Caco-2 (cell line): ENCODE measurements around the gene ME3. TPM values are rescaled to one million over a fixed set of nuclear protein-coding genes. Genes with fewer than 3 reads are reported as not detected.

Experiments
- BruUV-seq: library from RNA; stranded (reverse); fragments of 400-500 nt; replicated peaks from 2 replicates; lab custom pipeline; 2021; lab: Mats Ljungman, UMichigan
- CTCF ChIA-PET: fragments of 300-600 bp; sonication (Branson Sonifier 250); formaldehyde crosslinking; loops from one replicate; lab custom pipeline; 2022; ENCODE audit warnings: antibody characterized with exemption; lab: Charles Lee
- POLR2A ChIA-PET: fragments of 300-600 bp; sonication (Branson Sonifier 250); formaldehyde crosslinking; loops from one replicate; lab custom pipeline; 2022; ENCODE audit warnings: antibody characterized with exemption; lab: Charles Lee
- DNase-seq, 2 experiments: peaks; one replicate each; pipeline versions ENCODE4 v3.0.0 to v3.0.0-alpha.2; 2020 to 2022
- H3K27me3 ChIP-seq: replicated peaks from 2 replicates; pipeline ENCODE4 v1.6.0; 2011; ENCODE audit warnings: low read length; ENCODE audit not compliant: control insufficient read depth, insufficient read depth
- H3K36me3 ChIP-seq: 2 replicates; pipeline ENCODE4 v1.5.1; 2011; ENCODE audit warnings: low read length; ENCODE audit not compliant: control insufficient read depth, insufficient read depth
- H3K4me1 ChIP-seq: fragments of 250-450 bp; sonication (Bioruptor Pico); 2 replicates; pipeline ENCODE4 v1.5.1; 2020; ENCODE audit warnings: mild to moderate bottlenecking
- H3K4me3 ChIP-seq: 2 replicates; pipeline ENCODE4 v1.5.1; 2011; ENCODE audit warnings: low read depth, mild to moderate bottlenecking, control low read depth, low read length
- H3K9me3 ChIP-seq: fragments of 250-450 bp; sonication (Bioruptor Pico); 2 replicates; pipeline ENCODE4 v1.5.1; 2020; ENCODE audit warnings: mild to moderate bottlenecking, moderate library complexity
- H3K27ac Mint-ChIP-seq: one replicate; pipeline ENCODE4 v1.8.0; 2022; ENCODE audit warnings: mixed read lengths; ENCODE audit not compliant: unreplicated experiment
- H3K27me3 Mint-ChIP-seq: one replicate; pipeline ENCODE4 v1.8.0; 2022; ENCODE audit warnings: mixed read lengths; ENCODE audit not compliant: insufficient read depth, unreplicated experiment
- H3K36me3 Mint-ChIP-seq: one replicate; pipeline ENCODE4 v1.8.0; 2022; ENCODE audit warnings: mild to moderate bottlenecking, mixed read lengths; ENCODE audit not compliant: insufficient read depth, unreplicated experiment
- H3K4me1 Mint-ChIP-seq: one replicate; pipeline ENCODE4 v1.8.0; 2022; ENCODE audit warnings: low read depth, mixed read lengths; ENCODE audit not compliant: unreplicated experiment
- H3K4me3 Mint-ChIP-seq: one replicate; pipeline ENCODE4 v1.8.0; 2022; ENCODE audit warnings: mild to moderate bottlenecking, moderate library complexity, mixed read lengths; ENCODE audit not compliant: unreplicated experiment
- H3K9me3 Mint-ChIP-seq: one replicate; pipeline ENCODE4 v1.8.0; 2022; ENCODE audit warnings: mixed read lengths; ENCODE audit not compliant: unreplicated experiment
- CTCF ChIP-seq, 2 experiments: fragments of 200-600 bp in 1 of 2; IDR thresholded peaks; 1 replicate in 1 of 2; 2 replicates in 1 of 2; pipeline versions ENCODE4 v1.5.1 to v1.8.0; 2011 to 2022; ENCODE audit warnings: antibody characterized with exemption in 1 of 2, control low read depth in 1 of 2, inconsistent platforms in 1 of 2, low read depth in 1 of 2, low read length in 1 of 2, mild to moderate bottlenecking in 1 of 2, moderate library complexity in 1 of 2; ENCODE audit not compliant: insufficient read depth in 1 of 2, severe bottlenecking in 1 of 2, unreplicated experiment in 1 of 2
- intact Hi-C: fragments of 100-400 bp; cut with micrococcal nuclease; formaldehyde crosslinking; loops from one replicate; pipeline ENCODE4 v1.10.0; 2022; ENCODE audit not compliant: unreplicated experiment
- total RNA-seq: library from RNA; stranded (reverse); gene quantifications from 2 replicates; pipeline ENCODE4 v1.2.3, GENCODE V29; 2022

ME3 gene
- total RNA-seq, 1 experiment from 2014 or later: 32.8 TPM

GRCh38 chr11:86632499-86633269 lies 39.7 kb downstream of the ME3 start:
- Histone ChIP-seq H3K4me3 (no peak overlapping the region), H3K9me3 (no peaks in the 10 kb centered on the region), H3K36me3 (no peaks in the 10 kb centered on the region), H3K4me1 (peaks cover 10% of the 10 kb centered on the region), H3K27me3 (no peaks in the 10 kb centered on the region)
- Mint-ChIP-seq H3K4me3 (no peak overlapping the region), H3K4me1 (no peaks in the 10 kb centered on the region), H3K27ac (no peak overlapping the region), H3K9me3 (no peaks in the 10 kb centered on the region), H3K27me3 (no peaks in the 10 kb centered on the region), H3K36me3 (no peaks in the 10 kb centered on the region)
- intact Hi-C loops: loop anchor here (1.0 kb wide), 2 partner anchors 170 to 186 kb away; no protein-coding TSS in a partner anchor
- POLR2A ChIA-PET: no interaction called here
- CTCF ChIA-PET: no interaction called here
- no TSS peak for BruUV-seq
- peak; percentile 26 to 51 for TF ChIP-seq CTCF (IDR thresholded peaks at IDR 0.05; ENCODE audit: insufficient read depth in 1 of 2, low read depth in 1 of 2, low read length in 1 of 2, severe bottlenecking in 1 of 2, unreplicated experiment in 1 of 2)
- DNase-seq: peak; percentile 60 to 69

DNA sequence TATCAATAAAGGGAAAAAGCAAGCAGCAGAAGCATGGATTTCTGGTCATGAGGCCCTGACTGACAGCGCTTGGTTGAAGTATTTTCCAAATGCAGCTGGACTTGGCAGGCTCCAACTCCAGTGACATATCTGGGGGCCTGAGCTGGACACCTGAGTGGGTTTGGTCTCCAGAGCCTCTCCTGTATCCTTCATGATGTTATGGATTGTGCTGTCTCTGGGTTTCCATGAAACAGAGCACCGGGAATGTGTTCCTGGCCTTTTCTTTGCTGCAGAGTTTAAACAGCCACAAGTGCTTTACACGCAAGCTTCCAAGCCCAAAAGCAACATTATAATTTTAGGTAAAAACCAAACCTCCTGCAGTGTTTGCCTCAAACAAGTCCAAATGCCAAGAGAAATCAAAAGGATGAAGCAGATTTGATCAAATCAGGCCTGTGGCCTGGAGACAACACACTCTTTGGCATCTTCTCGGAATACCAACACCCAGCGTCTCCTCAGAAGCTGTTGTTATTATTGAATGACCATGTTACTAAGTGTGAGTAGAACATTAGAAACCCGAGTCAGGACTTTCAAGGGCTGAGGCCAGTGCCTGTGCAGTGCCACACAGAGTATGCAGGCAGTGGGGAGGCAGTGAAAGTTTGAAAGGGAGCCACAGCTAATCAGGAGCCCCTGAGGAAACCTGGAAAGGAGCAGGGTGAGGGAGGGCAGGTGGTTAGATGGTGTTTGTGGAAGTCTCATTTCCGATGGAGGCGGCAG lies 42.0 kb downstream of the ME3 start:
- TF ChIP-seq CTCF (IDR thresholded peaks at IDR 0.05; ENCODE audit: insufficient read depth in 1 of 2, low read depth in 1 of 2, low read length in 1 of 2, severe bottlenecking in 1 of 2, unreplicated experiment in 1 of 2): no peak
- Histone ChIP-seq H3K27me3 (no peaks in the 10 kb centered on the region), H3K9me3 (no peaks in the 10 kb centered on the region), H3K4me3 (no peak overlapping the region), H3K4me1 (0 out of 2 replicates have a peak, but pooled peaks cover 4% of the 10 kb centered on the region), H3K36me3 (no peaks in the 10 kb centered on the region)
- Mint-ChIP-seq H3K36me3 (no peaks in the 10 kb centered on the region), H3K27me3 (no peaks in the 10 kb centered on the region), H3K9me3 (no peaks in the 10 kb centered on the region), H3K27ac (no peak overlapping the region), H3K4me1 (no peaks in the 10 kb centered on the region), H3K4me3 (no peak overlapping the region)
- BruUV-seq: no TSS peak
- POLR2A ChIA-PET: no interaction called here
- CTCF ChIA-PET: interaction anchor here (1.0 to 1.2 kb wide), 2 partner anchors 40 to 106 kb away, joined by 3 read pairs; no protein-coding TSS in a partner anchor
- intact Hi-C loops: no loop called here
- no peak for DNase-seq

GRCh38 chr11:86629045-86629706 lies 43.2 kb downstream of the ME3 start:
- H3K4me3 Mint-ChIP-seq: no peak overlapping the region
- H3K4me1 Mint-ChIP-seq: no peaks in the 10 kb centered on the region
- Histone ChIP-seq H3K4me1 (peaks cover 10% of the 10 kb centered on the region), H3K9me3 (no peaks in the 10 kb centered on the region), H3K27me3 (no peaks in the 10 kb centered on the region), H3K4me3 (no peak overlapping the region), H3K36me3 (no peaks in the 10 kb centered on the region)
- H3K36me3 Mint-ChIP-seq: no peaks in the 10 kb centered on the region
- TF ChIP-seq CTCF (IDR thresholded peaks at IDR 0.05; ENCODE audit: insufficient read depth in 1 of 2, low read depth in 1 of 2, low read length in 1 of 2, severe bottlenecking in 1 of 2, unreplicated experiment in 1 of 2): no peak
- H3K27ac Mint-ChIP-seq: no peak overlapping the region
- no peaks in the 10 kb centered on the region for H3K9me3 Mint-ChIP-seq
- intact Hi-C loops: no loop called here
- CTCF ChIA-PET: no interaction called here
- POLR2A ChIA-PET: no interaction called here
- DNase-seq: no peak
- no TSS peak for BruUV-seq
- H3K27me3 Mint-ChIP-seq: no peaks in the 10 kb centered on the region
